Measurements from ENCODE around the gene MFSD6.

MFSD6 gene

GRCh38 chr2:190534310-190535120, 126.4 kb downstream of the MFSD6 start, which contains the start of gene NEMP2:
Gene NEMP2, minus strand, starts transcription at chr2:190534722. Its CDS starts 67 bp downstream, at chr2:190534655.
- no peak for DNase-seq

GRCh38 chr2:190535121-190535439, 126.9 kb downstream of the MFSD6 start:
- no peak for DNase-seq

- peak in 1 of 2 experiments; percentile 24 for DNase-seq
Measured at GRCh38 chr2:190535586-190535985, 127.4 kb downstream of the MFSD6 start.

- no peak for DNase-seq
Measured at GRCh38 chr2:190537765-190538164, 129.6 kb downstream of the MFSD6 start.

GRCh38 chr2:190538201-190538600, 130.0 kb downstream of the MFSD6 start:
- DNase-seq, result no peak

- no peak for DNase-seq
Measured at GRCh38 chr2:190540048-190540447, 131.9 kb downstream of the MFSD6 start.

- no peak for DNase-seq
Measured at GRCh38 chr2:190545093-190545492, 136.9 kb downstream of the MFSD6 start.

- no peak for DNase-seq
Measured at GRCh38 chr2:190545555-190546385, 137.6 kb downstream of the MFSD6 start.

GRCh38 chr2:190546734-190547133, 138.6 kb downstream of the MFSD6 start:
- DNase-seq, result no peak

GRCh38 chr2:190547886-190548285, 139.7 kb downstream of the MFSD6 start:
- no peak for DNase-seq

GRCh38 chr2:190550137-190550536, 142.0 kb downstream of the MFSD6 start:
- DNase-seq, result no peak

Measured in cerebellar nuclear complex (tissue), 1 donor.